ENCODE results near the gene SLAMF1.

- TF ChIP-seq ZNF274 (IDR thresholded peaks at IDR 0.05; ENCODE audit: low read depth, low read length) (no peak), YY1 (IDR thresholded peaks at IDR 0.05; ENCODE audit: insufficient read depth, insufficient read length) (no peak), SUZ12 (IDR thresholded peaks at IDR 0.05; ENCODE audit: extremely low read depth, insufficient read depth, insufficient read length) (no peak)
Observed at GRCh38 chr1:160633330-160633903, 13.4 kb downstream of the SLAMF1 start.

Data from NT2/D1 (cell line).